Hematopoietic multipotent progenitor cell treated with erythropoietin and hydrocortisone succinate and interleukin-3 and kit ligand, for 17 days (in vitro differentiated cells): ENCODE results near the gene GMDS.
"Not testable (repeated sequence)": the region's sequence is repeated elsewhere in the genome, so short reads cannot be mapped to it uniquely, and the experiment has no call there.

ENCODE experiments used
- DNase-seq: peaks from one replicate; pipeline ENCODE4 v3.0.0-alpha.2; 2015; ENCODE audit warnings: low spot score

Gene GMDS

GRCh38 chr6:1770968-1771723 lies 474.3 kb downstream of the GMDS start:
- DNase-seq, result no peak

GRCh38 chr6:1770435-1770843 lies 475.0 kb downstream of the GMDS start:
- DNase-seq, result no peak

DNA sequence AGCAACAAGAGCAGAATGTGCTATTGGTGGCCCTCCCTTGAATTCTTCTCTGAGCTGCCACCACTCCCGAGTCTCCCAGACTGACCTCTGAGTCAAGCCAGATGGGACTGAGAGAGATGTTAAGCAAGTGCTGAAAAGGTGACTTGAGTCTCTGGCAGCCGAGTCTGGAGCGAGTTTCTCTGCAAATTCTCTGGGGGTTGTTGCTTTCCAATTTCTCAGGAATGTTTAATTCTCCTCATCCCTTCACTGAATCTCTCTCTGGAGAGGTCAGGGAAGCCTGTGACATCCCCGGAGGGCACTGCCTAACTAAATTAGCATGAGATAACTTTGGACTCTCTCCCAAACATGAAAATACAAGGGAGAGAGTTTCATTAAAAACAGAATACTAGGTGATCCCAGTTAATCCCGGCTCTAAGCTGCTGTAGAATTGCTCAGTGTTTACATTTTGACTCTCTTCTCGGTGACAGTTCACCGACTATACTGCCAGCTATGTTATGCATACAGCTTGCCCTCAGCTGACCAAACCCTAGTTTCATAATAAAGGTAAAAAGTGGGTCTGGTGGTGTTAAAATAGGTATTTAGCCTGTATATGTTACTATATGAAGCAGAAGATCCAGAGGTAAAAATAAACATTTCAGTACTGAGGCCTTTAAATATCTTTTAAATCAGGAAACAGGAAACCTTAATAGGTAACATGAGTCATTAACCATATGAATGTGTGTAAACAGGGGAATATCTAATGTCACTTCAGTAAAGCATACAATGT lies 477.7 kb downstream of the GMDS start:
- no peak for DNase-seq

DNA sequence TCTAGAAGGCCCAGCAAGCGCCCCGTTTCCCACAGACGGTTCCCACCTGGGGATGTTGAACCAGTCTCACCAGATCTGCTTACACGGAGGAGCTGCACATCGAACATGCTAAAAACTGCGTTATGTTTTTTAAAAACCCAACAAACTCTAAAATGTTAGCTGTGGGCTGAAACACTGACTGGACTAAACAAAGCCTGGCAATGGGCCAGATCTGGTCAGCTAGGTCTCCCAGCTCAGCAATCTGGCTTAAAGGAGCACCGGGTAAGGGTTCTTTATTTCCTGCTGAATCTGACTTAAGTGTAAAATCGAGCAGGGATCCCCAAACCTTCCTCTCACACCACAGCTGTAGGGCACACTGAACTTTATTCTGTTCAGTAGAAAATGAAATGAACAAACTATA lies 478.8 kb downstream of the GMDS start:
- no peak for DNase-seq

DNA sequence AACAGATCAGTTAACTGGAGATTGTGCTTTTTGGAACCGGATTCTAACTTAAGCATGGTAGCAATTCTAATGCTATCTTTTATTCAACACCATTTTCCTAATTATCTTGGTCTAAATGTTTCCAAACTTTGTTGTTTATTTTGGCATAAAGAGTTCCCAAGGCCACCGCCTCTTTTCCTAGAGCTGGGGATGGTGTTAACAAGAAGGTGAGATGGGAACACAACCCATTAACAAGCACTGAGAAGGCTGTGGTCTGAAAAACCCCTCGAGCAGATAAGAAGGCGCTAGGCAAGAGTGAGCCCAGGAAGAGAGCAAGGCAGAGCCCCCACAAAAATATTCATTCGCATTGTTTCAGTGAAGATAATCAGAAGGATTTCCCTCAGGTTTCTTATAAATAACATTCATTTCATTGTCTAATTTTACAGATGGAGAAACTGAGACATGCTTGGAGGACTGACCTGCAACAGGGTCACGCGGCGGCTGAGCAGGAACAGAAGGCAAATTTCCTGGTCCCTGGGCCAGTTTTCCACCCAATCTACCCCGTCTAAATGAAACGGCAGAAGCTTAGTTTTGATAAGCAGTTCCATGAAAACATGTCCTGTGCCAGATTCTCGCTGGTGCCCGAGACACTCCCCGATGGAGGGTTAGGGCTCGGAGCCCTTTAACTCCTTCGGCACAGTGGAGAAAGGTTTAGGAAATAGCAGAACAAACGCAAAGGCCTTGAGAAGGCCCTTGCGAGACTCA lies 480.1 kb downstream of the GMDS start:
- no peak for DNase-seq

DNA sequence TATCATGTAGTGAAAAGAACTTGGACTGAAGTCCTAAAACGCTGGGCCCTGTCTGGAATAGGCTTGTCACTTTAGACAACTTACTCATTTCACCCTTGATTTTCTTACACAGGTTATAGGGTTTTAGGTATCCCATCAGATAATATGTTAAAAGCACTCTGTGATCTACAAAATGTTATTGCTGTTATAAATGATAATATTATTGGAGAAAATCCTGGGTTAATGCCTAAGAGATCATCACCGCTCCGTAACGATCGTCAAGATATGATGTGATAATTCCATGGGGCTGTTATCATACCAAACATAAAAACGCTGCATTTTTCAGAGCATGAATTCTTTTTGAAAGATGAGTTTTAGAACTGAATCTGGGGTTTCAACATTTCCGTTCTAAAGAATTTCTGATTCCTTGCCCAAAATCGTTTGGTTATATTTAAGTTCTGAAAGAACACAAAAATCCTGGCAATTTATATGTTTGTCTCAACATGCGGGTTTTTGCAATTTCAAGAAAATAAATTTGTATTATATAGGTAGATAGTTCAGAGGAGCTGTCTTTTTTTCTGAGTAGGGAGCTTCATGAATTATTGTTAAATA lies 480.9 kb downstream of the GMDS start:
- no peak for DNase-seq

- DNase-seq, result no peak
These were observed 482.0 kb downstream of the GMDS start for GRCh38 chr6:1763404-1763803.

DNA sequence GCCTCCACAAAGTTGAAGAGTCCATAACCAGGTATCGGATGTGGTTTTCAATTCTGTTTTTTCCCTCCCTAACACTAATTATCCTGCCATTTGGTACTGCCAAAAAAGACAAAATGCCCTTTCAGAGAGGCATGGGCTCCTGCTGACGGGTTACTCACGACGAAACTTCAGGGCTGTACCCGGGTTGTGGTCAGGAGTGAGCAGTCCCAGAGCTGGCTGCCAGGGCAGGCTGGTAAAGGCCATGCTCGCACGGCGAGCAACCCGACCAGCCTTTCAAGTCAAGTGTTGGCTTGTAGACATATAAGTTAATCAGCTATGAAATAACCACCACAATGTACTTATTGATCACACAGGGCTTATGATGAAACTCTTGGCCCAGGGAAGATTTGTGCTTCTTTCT lies 483.2 kb downstream of the GMDS start:
- no peak for DNase-seq

GRCh38 chr6:1761477-1761877 lies 483.9 kb downstream of the GMDS start:
- DNase-seq, result no peak

GRCh38 chr6:1760876-1761275 lies 484.5 kb downstream of the GMDS start:
- no peak for DNase-seq

- no peak for DNase-seq
These were observed 485.5 kb downstream of the GMDS start for GRCh38 chr6:1759870-1760269.

DNA sequence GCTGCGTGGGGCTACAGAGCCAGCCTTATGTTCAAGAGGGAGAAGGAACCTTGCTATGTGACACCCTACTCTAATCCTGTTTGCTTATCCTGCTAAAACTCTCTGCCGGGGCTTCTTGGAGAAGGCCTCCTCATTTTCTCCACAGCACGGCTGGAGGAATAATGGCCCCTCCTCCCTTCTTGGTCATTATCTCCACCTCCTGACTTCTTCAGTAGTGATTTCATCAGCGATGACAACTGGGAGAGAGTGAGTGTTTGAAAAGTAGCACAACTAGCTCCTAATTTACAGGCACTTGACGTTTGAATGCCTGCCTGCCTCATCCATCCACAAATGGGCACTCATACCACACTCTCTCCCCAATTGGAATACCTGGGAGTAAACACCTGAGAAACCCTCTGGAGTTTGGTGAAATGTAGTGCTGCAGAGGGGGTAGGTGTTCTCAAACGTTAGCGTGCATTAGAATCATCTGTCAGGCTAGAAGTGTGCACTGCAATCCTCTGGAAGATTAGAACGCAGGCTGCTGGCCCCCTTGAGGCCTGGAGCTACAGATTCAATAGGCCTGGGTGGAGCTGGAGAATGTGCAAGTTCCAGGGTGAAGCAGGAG lies 487.2 kb downstream of the GMDS start:
- DNase-seq, result no peak

DNA sequence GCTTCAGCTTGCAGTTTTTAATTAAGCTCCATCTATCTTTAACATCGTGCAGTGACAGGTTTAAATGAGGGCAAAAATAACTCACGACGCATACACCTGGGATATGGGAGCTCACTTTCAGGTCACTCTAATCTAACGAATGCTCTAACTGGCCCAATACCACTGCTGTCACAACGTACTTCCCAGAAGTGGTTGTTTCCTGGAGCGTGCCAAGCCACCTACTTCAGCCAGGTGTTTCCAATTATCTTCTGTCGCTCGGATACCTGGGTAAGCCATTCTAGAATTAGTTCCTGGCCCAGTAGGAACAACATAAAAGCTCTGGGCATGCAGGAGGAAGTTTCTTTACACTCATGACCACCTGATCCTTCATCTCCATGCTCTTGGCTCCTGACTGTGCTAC lies 488.3 kb downstream of the GMDS start:
- DNase-seq, result no peak

DNA sequence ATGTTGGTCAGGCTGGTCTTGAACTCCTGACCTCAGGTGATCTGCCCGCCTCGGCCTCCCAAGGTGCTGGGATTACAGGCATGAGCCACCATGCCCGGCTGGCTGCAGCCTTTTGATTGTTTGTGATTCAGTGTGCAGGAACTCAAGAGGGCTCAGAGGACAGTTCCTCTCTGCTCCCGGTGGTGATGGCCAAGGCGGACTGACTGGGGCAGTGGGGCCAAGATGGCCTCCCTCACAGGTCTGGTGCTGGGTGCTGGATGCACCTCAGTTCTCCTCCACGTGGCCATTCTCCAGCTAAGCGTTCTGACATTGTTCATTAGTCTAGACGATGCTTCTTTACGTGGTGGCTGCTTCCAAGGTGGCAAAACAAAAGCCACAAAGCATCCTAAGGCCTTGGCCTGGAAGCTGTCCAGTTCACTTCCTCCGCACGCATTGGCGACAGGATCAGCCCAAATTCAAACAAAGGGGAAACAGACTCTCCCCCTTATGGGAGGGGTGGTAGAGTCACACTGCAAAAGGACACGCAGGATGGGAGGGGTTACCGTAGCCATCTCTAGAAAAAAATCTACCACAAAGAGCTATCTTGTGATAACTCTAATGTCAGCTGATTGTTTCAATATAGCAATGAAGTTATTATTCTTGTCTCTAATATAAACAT lies 488.8 kb downstream of the GMDS start:
- DNase-seq, result no peak

GRCh38 chr6:1751063-1751462 lies 494.3 kb downstream of the GMDS start:
- not testable (repeated sequence) for DNase-seq

GRCh38 chr6:1749041-1749440 lies 496.4 kb downstream of the GMDS start:
- no peak for DNase-seq

GRCh38 chr6:1747531-1747930 lies 497.9 kb downstream of the GMDS start:
- no peak for DNase-seq

DNA sequence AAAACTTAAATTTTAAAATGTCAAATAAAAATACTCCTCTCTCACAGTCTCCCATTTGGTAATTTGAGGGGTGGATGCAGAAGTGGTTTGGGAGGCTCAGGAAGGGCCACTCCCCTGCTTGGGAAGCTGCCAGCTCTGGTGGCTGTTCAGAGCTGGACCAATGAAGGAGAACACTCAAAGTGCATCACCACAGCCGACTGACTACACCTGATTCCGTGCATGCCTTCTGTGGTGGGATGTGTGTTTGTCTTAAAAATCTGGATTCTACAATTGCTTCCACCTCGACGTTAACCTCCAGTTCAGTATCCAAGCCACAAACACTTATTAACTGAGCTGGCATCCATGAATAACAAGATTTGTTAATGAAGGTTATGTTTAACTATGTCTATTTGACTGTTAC lies 498.4 kb downstream of the GMDS start:
- DNase-seq, result no peak

DNA sequence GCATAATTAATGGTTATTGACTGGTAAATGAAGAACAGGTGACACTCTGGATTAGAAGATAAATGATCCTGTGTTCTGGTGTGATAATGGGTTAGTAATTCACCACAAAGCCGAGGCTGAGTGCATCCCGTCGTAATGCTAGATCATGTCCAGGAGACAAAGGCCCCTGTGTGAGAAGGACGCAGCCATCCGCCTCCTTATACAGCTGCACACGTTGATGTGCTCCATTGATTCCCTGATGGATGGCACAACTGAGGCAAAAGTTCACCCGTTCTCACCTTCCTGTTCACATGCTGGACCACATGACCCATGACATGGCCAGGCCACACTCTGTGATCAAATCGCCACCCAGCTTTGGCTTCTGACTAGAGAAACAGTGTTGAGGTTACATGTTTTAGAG lies 499.6 kb downstream of the GMDS start:
- no peak for DNase-seq

DNA sequence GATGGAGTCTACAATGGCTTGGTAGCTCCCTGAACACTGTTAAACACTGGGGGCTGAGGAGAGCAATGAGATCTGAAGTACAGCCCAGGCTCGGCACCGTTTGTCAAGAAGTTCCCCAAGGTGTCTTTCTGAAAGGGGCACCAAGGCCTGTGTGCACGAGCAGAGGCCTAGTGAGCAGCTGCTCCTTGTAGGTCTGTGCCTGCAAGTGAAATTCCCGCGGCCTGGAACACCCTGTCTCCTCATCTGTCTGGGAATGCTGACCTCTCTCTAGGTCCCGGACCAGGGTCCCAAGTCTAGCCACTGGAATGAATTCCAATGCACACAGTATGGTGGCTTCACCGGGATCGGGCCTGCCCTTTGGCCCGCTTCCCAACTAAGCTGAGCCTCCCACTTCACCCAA lies 500.9 kb downstream of the GMDS start:
- DNase-seq, result no peak

DNA sequence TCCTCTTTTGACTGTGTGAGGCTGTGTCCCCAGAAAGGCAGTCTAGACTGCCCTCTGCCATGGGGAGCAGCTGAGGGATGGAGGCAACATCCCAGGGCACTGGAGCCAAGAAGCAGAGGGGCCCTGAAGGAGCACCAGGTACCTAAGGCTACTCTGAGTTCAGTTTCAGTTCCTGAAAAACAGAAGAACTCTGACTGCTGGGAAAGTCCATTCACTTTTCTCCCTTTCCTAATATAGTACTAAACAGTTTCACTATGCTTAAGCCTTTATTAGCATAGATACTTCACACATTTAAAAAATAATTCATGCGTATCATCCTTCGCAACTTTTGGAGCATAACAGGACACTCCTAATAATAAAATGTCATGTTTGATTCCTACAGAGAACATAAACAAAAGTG lies 505.7 kb downstream of the GMDS start:
- no peak for DNase-seq

- no peak for DNase-seq
These were observed 506.2 kb downstream of the GMDS start for GRCh38 chr6:1739220-1739619.
